HG02870 (cell line): Measurements from ENCODE around the gene TJP2.

Experiments
- ATAC-seq: cut with Tn5 transposase; IDR thresholded peaks from one replicate; pipeline ENCODE4 v1.9.1; 2021; ENCODE audit warnings: mild to moderate bottlenecking, moderate library complexity; ENCODE audit not compliant: unreplicated experiment

Gene TJP2

GRCh38 chr9:69222970-69223369, 48.9 kb downstream of the TJP2 start:
- ATAC-seq = no peak

- no peak for ATAC-seq
Measured at GRCh38 chr9:69223605-69224004, 49.5 kb downstream of the TJP2 start.

DNA sequence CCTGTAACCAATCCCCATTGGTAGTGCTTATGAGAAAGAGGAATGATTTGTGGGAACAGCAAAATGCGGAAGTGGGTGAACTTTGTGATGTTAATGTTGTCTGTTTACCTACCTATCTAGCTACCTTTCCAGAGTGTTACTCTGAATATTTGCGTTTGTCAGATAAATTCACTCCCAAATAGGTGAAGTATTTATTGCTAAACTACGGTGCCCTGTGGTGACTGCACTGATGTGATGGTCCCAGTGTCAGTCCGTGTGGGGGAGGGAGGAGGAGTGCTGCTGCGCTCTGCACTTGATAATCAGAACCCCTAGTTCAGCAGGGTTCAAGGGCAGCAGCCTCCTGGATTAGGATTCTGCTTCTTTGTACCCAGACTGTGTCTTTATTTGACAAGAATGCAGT, 55.3 kb downstream of the TJP2 start:
- no peak for ATAC-seq

GRCh38 chr9:69232135-69232534, 58.1 kb downstream of the TJP2 start:
- no peak for ATAC-seq

DNA sequence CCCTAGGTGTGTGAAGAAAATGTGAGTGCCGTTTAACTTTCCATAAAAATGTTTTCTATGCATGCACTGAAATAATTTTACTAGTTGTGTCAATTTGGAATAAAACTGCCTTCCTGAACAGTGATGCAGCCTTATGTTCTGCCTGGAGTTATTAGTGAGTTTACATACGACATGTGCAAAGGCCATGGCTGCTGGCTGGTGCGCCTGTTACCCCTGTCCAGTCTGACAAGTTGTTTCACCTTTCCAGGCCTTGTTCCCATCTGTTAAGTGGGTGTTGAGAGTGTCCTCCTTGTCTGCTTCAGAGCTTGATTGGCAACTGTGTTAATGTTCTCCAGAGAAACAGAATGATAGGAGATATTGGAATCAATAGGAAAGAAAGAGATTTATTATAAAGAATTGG, 60.6 kb downstream of the TJP2 start:
- ATAC-seq = no peak

- no peak for ATAC-seq
Measured at GRCh38 chr9:69236188-69236587, 62.1 kb downstream of the TJP2 start.

DNA sequence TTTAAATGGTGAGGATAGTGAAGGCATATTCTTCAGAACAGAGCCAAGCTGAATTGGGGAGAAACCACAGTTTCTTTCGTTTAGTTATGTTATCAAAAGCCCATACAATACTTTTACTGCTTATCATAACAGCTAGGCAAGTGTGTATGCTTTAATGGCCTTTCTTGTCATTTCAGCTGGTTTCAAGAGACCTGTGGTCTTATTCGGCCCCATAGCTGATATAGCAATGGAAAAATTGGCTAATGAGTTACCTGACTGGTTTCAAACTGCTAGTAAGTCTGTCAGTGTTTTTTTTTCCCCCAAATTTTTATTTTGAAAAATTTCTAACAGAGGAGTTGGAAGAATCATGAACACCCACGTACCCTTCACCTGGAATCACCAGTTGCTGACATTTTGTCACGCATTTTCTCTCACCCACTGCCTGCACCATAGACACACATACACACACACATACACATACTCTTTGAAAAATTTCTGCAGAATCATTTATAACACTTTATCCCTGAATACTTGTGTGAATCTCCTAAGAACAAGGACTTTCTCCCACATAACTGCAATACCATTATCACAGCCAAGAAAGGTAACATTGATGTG, 63.7 kb downstream of the TJP2 start:
- no peak for ATAC-seq

DNA sequence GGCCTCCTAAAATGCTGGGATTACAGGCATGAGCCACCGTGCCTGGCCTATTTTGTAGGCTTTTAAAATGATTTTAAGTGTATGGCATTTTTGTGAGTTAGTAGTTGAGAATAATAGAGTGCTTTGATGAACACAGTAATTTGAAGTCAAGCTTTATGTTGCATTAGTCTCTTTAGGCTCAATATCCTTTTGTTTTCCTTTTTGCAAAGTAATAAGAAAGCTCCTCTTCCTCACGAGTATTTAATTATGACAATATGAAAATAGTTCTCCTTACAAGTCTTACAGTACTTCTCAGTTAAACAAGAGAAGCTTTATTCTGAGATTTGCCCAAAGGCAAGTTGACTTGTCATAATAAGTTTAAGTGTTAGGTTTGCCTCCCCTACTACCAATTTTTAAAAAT, 69.0 kb downstream of the TJP2 start:
- ATAC-seq = no peak

DNA sequence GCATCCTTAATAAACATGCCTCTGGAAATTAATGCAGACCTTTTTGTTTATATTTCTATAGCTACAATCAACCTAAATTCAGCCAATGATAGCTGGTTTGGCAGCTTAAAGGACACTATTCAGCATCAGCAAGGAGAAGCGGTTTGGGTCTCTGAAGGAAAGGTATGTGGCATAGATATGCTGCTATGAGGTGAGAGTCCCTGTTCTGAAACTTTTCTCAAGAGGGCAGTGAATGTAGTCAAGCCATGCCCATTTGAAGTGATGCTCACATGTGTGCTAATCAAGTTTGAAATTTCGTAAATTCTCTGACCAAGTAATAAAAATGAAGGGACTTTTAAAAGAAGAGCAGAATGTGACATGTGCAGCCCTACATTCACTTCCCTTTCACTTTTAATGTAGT, 72.6 kb downstream of the TJP2 start:
- no peak for ATAC-seq

DNA sequence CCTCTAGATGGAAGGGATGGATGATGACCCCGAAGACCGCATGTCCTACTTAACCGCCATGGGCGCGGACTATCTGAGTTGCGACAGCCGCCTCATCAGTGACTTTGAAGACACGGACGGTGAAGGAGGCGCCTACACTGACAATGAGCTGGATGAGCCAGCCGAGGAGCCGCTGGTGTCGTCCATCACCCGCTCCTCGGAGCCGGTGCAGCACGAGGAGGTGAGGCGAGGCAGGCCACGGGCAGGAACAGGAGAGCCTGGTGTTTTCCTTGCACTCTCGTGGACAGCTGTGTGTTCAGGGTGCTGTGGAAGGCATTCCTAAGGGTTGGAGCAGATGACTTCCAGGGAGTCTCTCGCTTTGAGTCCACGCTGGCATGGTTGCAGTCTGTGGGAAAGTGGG, 73.9 kb downstream of the TJP2 start:
- no peak for ATAC-seq

- no peak for ATAC-seq
Measured at GRCh38 chr9:69249337-69249736, 75.3 kb downstream of the TJP2 start.

DNA sequence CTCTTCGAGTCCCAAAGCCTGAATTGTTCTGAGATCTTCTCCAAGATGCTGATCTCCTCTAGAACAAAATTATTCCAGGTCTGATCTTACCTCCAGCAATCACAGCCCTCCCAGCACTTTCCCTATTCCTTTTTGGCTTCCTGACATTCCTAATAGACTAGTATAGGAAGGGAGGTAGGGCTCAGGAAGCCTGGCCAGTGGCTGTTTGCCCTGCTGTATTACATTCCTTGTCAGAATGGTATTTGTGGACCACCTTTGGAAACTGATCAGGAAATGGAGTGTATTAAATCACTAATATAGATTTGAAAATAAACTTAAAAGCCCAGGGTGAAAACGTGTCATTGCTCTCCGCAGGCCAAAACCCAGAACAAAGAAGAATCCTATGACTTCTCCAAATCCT, 76.6 kb downstream of the TJP2 start:
- ATAC-seq = no peak

- ATAC-seq = no peak
Measured at GRCh38 chr9:69252436-69252835, 78.4 kb downstream of the TJP2 start.

DNA sequence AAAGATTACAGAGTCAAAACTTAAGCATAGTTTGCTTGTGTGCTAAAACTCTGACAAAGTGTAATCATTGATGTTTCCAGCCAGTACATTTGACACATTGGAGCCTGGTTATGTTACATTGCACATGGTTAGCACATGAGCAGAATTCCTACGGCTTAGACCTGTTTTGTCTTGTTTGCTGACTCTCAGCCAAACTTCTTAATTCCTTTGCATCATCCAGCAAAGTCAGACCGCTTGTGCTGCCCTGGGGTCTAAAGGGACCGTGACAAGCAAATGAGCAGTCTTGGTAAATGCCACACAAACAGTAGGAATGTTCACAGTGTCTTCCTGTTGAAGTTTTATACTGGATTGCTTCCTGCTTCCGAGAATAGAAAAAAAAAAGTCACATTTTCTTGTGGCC, 79.0 kb downstream of the TJP2 start:
- ATAC-seq = no peak

DNA sequence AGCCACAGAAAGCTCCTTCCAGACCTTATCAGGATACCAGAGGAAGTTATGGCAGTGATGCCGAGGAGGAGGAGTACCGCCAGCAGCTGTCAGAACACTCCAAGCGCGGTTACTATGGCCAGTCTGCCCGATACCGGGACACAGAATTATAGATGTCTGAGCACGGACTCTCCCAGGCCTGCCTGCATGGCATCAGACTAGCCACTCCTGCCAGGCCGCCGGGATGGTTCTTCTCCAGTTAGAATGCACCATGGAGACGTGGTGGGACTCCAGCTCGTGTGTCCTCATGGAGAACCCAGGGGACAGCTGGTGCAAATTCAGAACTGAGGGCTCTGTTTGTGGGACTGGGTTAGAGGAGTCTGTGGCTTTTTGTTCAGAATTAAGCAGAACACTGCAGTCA, 80.1 kb downstream of the TJP2 start:
- no peak for ATAC-seq

DNA sequence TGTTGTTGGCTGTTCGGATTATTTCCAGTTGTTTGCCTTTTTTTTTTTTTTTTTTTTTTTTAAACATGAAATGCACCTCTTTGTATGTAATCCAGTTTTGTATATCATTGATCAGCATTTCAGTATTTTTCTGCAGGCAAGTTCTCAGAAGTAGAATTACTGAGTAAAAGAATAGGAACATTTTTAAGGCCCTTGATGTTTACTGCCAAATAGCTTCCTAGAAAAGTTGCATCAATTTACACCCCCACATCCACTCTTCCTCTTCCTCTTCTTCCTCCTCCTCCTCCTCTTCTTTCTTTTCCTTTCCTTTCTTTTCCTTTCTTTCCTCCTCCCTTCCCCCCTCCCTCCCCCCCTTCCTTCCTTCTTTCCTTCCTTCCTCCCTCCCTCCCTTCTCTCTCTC, 81.5 kb downstream of the TJP2 start:
- ATAC-seq = no peak

- no peak for ATAC-seq
Measured at GRCh38 chr9:69258551-69258950, 84.5 kb downstream of the TJP2 start.

GRCh38 chr9:69260161-69260560, 86.1 kb downstream of the TJP2 start:
- ATAC-seq = no peak

DNA sequence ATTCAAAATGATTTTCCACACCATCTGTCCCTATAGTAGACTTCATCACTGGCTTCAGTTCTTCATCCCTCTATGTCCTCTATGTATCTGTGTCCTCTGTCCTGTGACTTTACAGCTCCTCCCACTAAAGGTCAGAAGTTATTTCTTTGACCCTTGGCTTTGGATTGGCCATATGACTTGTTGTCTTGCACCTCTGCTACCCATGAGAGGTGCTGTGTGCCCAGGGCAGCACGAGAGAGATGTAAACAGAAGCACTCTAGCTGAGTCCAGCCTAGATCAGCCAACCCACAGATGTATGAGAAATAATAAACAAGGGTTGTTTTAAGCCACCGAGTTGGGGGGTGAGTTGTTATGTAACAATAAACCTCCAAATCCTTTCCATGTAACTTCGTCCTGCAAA, 87.6 kb downstream of the TJP2 start:
- ATAC-seq = no peak

DNA sequence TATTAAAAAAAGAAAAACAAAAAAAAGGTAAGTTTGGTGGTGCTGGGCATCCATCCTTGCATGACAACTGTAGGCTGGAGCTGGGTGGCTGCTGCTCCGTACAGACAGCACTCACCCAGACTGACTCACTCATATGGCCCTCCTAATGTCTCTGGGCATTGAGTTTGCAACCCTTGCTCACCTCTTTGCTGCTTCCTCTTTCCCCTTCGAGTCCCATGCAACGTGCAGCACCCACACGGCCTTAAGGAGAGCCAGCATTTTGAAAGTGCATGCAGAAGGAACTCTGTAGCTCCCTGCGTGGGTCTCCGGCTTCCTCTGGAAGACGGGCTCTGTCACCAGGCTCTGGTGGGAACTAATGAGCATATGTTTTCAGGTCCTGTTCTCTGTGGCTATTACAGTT, 90.4 kb downstream of the TJP2 start:
- no peak for ATAC-seq

DNA sequence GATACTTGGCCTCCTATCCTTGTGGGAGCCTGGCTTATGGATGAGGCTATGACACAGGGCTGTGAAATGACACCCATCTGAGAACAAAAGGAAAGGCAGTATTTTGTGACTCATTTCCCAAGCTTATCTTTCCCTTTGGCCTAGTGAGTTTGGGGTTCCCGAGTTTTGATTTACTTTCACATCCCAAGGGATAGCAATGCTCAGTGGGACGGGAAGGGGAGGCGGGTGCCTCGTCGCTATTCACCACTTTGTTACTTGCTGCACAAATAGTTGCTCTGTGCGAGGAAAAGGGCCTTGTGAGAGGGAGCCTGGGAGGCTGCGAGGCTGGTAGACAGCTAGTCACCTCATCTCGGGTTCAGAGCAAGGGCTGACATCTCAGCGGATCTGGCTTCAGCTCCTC, 91.8 kb downstream of the TJP2 start:
- ATAC-seq = no peak

DNA sequence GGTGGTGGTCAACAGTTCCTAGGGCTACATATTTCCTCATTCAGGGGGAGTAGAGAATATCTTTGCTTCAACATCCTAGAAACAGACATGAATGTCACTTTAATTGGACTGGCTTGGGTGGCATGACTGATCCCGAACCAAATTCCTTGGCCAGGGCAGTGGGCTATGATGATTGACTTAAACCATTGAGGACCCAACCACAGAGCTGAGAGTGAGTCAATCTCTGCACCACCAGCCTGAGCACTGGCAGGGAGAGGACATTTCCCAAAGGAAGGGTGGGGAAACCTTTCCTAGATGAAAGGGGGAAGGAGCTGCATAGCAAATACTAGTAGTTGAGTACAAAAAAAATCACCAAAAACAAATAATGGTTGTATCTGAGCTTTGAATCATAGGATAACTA, 98.1 kb downstream of the TJP2 start:
- ATAC-seq = no peak

GRCh38 chr9:69273161-69273560, 99.1 kb downstream of the TJP2 start:
- ATAC-seq = peak; percentile 50

- no peak for ATAC-seq
Measured at GRCh38 chr9:69276775-69277174, 102.7 kb downstream of the TJP2 start.
